AG09309 (cell line): ENCODE data around the gene RFX7.

ENCODE experiments used
- DNase-seq: peaks from one replicate; pipeline ENCODE4 v3.0.0-alpha.2; 2010; ENCODE audit warnings: low read depth
- H3K4me3 ChIP-seq: 2 replicates; pipeline ENCODE4 v1.5.1; 2011; ENCODE audit warnings: mild to moderate bottlenecking, low read depth, low read length, moderate library complexity; ENCODE audit not compliant: control insufficient read depth
- CTCF ChIP-seq: IDR thresholded peaks from 2 replicates; pipeline ENCODE4 v1.5.1; 2011; ENCODE audit warnings: mild to moderate bottlenecking, low read depth, low read length, inconsistent platforms; ENCODE audit not compliant: insufficient read depth, control insufficient read depth; ENCODE audit errors: missing control alignments

The RFX7 gene

GRCh38 chr15:56250626-56251025, 6.9 kb upstream of the RFX7 start:
- no peak overlapping the region for H3K4me3 ChIP-seq
- DNase-seq = no peak
- no peak for TF ChIP-seq CTCF

- peak; percentile 37 for DNase-seq
- H3K4me3 ChIP-seq = no peak overlapping the region
- peak; percentile 53 for TF ChIP-seq CTCF
These were observed 5.4 kb upstream of the RFX7 start for GRCh38 chr15:56249092-56249491.

GRCh38 chr15:56248311-56248992, 4.8 kb upstream of the RFX7 start:
- H3K4me3 ChIP-seq = no peak overlapping the region
- TF ChIP-seq CTCF = no peak
- no peak for DNase-seq

- TF ChIP-seq CTCF = no peak
- DNase-seq = no peak
- no peak overlapping the region for H3K4me3 ChIP-seq
These were observed 3.6 kb upstream of the RFX7 start for GRCh38 chr15:56247266-56247665.

GRCh38 chr15:56245871-56246814, 2.5 kb upstream of the RFX7 start:
- TF ChIP-seq CTCF = peak; percentile 100
- peak; percentile 57 for DNase-seq
- H3K4me3 ChIP-seq = peak overlapping the region; percentile 17

GRCh38 chr15:56244811-56245576, 1.3 kb upstream of the RFX7 start:
- peak overlapping the region; percentile 79 for H3K4me3 ChIP-seq
- no peak for TF ChIP-seq CTCF

More at GRCh38 chr15:56244811-56245576, 1.3 kb upstream of the RFX7 start:
- DNase-seq = no peak
